ENCODE measurements around the gene ADH7. TPM values are rescaled to one million over a fixed set of nuclear protein-coding genes. Genes with fewer than 3 reads are reported as not detected.

The ADH7 gene
- polyA plus RNA-seq, 2 of the 4 experiments (the other 2 are of a cell fraction): not detected

DNA sequence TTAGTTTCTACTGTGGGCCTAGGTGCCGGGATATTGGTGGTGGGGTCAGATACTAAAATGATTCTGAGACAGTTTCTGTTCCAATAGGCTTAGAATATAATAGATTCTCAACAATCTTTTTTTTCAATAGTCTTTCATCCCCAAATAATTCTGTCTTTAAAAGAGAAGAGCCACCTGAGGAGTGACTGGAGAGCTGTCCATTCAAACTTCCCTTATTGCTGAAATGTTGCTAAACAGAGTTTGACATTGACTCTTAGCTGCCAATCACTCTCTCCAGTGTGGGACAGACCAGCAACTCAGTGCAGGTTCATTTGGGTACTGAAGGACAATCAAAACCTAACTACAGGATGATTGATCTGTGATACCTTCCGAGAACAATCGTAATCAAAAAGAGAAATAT is 12.4 kb upstream of the ADH7 start:
- H3K9me3 ChIP-seq: peaks cover 2% of the 10 kb centered on the region; the same call in 1 of the 3 replicates
- DNase-seq (ENCODE audit: low read depth in 1 of 2, low spot score in 1 of 2) (no peak), ATAC-seq (no peak), FAIRE-seq (no peak)
- H3K4me1 ChIP-seq: peaks cover 10% of the 10 kb centered on the region; the same call in 1 of the 3 replicates
- WGBS (ENCODE audit: missing lambda C conversion rate): 89% methylated on average over 3 of the region's 3 CpGs
- peak overlapping the region; percentile 67 to 73 for H3K27ac ChIP-seq
- ChIA-PET POLR2A (no interaction called here), CTCF (no interaction called here)
- TF ChIP-seq, protein P1, sequence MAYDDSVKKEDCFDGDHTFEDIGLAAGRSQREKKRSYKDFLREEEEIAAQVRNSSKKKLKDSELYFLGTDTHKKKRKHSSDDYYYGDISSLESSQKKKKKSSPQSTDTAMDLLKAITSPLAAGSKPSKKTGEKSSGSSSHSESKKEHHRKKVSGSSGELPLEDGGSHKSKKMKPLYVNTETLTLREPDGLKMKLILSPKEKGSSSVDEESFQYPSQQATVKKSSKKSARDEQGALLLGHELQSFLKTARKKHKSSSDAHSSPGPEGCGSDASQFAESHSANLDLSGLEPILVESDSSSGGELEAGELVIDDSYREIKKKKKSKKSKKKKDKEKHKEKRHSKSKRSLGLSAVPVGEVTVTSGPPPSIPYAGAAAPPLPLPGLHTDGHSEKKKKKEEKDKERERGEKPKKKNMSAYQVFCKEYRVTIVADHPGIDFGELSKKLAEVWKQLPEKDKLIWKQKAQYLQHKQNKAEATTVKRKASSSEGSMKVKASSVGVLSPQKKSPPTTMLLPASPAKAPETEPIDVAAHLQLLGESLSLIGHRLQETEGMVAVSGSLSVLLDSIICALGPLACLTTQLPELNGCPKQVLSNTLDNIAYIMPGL (CRISPR knock-in tag; IDR thresholded peaks at IDR 0.05; ENCODE audit: borderline replicate concordance): no peak
- TF ChIP-seq POLR2AphosphoS2 (conservative IDR thresholded peaks at IDR 0.05; ENCODE audit: low read length) (no peak), ZFP36 (IDR thresholded peaks at IDR 0.05; ENCODE audit: borderline replicate concordance, partially characterized antibody) (no peak), CBX8 (IDR thresholded peaks at IDR 0.05) (no peak), SREBF2 (IDR thresholded peaks at IDR 0.05) (no peak), CBX2 (IDR thresholded peaks at IDR 0.05; ENCODE audit: borderline replicate concordance, low read depth) (no peak), KDM1A (IDR thresholded peaks at IDR 0.05; ENCODE audit: low read depth) (no peak)
- TF ChIP-seq, protein P2, sequence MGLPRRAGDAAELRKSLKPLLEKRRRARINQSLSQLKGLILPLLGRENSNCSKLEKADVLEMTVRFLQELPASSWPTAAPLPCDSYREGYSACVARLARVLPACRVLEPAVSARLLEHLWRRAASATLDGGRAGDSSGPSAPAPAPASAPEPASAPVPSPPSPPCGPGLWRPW (IDR thresholded peaks at IDR 0.05): no peak
- H3K4me3 ChIP-seq: no peak overlapping the region
- peak overlapping the region; percentile 41 for H3K4me2 ChIP-seq

- peak overlapping the region; percentile 67 to 73 for H3K27ac ChIP-seq
- peaks cover 2% of the 10 kb centered on the region; the same call in 1 of the 3 replicates for H3K9me3 ChIP-seq
- ATAC-seq: peak; percentile 39 to 63; a peak in 3 of 6 replicates
- H3K4me1 ChIP-seq: peaks cover 10% of the 10 kb centered on the region; the same call in 1 of the 3 replicates
- DNase-seq (ENCODE audit: low read depth in 1 of 2, low spot score in 1 of 2): peak in 1 of 2 experiments; percentile 72
- 3% methylated on average over 3 of the region's 3 CpGs for WGBS (ENCODE audit: missing lambda C conversion rate)
- CTCF ChIA-PET: no interaction called here
- FAIRE-seq: no peak
- H3K4me2 ChIP-seq: peak overlapping the region; percentile 41
- no peak overlapping the region for H3K4me3 ChIP-seq
- POLR2A ChIA-PET: no interaction called here
- TF ChIP-seq NFE2L2 (conservative IDR thresholded peaks at IDR 0.05; ENCODE audit: low read length) (peak; percentile 83), ZSCAN20 (CRISPR knock-in tag; IDR thresholded peaks at IDR 0.05) (no peak), ZNF302 (CRISPR knock-in tag; IDR thresholded peaks at IDR 0.05) (no peak), RAD21 (conservative IDR thresholded peaks at IDR 0.05 in 1 of 2, IDR thresholded peaks at IDR 0.05 in 1 of 2) (no peak), RNF2 (IDR thresholded peaks at IDR 0.05; ENCODE audit: borderline replicate concordance, low read depth) (no peak), CHD4 (IDR thresholded peaks at IDR 0.05; ENCODE audit: borderline replicate concordance) (no peak), FOSL2 (IDR thresholded peaks at IDR 0.05) (no peak), FOSL2 (CRISPR knock-in tag; IDR thresholded peaks at IDR 0.05) (peak; percentile 24; the same call in 1 of the 2 replicates), HEYL (CRISPR knock-in tag; IDR thresholded peaks at IDR 0.05) (no peak), ATOH8 (CRISPR knock-in tag; IDR thresholded peaks at IDR 0.05; ENCODE audit: low read depth) (no peak), HOXB5 (CRISPR knock-in tag; IDR thresholded peaks at IDR 0.05) (no peak), CEBPB (IDR thresholded peaks at IDR 0.05) (no peak), RCOR1 (IDR thresholded peaks at IDR 0.05; ENCODE audit: low read depth, low read length) (no peak), MAFK (IDR thresholded peaks at IDR 0.05; ENCODE audit: partially characterized antibody) (peak; percentile 87), TFCP2L1 (CRISPR knock-in tag; IDR thresholded peaks at IDR 0.05) (no peak), FOSB (CRISPR knock-in tag; IDR thresholded peaks at IDR 0.05) (no peak), NPAS2 (CRISPR knock-in tag; IDR thresholded peaks at IDR 0.05; ENCODE audit: borderline replicate concordance) (no peak), GATA3 (IDR thresholded peaks at IDR 0.05; ENCODE audit: borderline replicate concordance) (no peak)
- TF ChIP-seq, protein P3, sequence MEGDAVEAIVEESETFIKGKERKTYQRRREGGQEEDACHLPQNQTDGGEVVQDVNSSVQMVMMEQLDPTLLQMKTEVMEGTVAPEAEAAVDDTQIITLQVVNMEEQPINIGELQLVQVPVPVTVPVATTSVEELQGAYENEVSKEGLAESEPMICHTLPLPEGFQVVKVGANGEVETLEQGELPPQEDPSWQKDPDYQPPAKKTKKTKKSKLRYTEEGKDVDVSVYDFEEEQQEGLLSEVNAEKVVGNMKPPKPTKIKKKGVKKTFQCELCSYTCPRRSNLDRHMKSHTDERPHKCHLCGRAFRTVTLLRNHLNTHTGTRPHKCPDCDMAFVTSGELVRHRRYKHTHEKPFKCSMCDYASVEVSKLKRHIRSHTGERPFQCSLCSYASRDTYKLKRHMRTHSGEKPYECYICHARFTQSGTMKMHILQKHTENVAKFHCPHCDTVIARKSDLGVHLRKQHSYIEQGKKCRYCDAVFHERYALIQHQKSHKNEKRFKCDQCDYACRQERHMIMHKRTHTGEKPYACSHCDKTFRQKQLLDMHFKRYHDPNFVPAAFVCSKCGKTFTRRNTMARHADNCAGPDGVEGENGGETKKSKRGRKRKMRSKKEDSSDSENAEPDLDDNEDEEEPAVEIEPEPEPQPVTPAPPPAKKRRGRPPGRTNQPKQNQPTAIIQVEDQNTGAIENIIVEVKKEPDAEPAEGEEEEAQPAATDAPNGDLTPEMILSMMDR (IDR thresholded peaks at IDR 0.05): no peak
- TF ChIP-seq, protein P1 (CRISPR knock-in tag; IDR thresholded peaks at IDR 0.05; ENCODE audit: borderline replicate concordance): no peak
- TF ChIP-seq, protein P4, sequence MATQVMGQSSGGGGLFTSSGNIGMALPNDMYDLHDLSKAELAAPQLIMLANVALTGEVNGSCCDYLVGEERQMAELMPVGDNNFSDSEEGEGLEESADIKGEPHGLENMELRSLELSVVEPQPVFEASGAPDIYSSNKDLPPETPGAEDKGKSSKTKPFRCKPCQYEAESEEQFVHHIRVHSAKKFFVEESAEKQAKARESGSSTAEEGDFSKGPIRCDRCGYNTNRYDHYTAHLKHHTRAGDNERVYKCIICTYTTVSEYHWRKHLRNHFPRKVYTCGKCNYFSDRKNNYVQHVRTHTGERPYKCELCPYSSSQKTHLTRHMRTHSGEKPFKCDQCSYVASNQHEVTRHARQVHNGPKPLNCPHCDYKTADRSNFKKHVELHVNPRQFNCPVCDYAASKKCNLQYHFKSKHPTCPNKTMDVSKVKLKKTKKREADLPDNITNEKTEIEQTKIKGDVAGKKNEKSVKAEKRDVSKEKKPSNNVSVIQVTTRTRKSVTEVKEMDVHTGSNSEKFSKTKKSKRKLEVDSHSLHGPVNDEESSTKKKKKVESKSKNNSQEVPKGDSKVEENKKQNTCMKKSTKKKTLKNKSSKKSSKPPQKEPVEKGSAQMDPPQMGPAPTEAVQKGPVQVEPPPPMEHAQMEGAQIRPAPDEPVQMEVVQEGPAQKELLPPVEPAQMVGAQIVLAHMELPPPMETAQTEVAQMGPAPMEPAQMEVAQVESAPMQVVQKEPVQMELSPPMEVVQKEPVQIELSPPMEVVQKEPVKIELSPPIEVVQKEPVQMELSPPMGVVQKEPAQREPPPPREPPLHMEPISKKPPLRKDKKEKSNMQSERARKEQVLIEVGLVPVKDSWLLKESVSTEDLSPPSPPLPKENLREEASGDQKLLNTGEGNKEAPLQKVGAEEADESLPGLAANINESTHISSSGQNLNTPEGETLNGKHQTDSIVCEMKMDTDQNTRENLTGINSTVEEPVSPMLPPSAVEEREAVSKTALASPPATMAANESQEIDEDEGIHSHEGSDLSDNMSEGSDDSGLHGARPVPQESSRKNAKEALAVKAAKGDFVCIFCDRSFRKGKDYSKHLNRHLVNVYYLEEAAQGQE (IDR thresholded peaks at IDR 0.05): no peak
These were observed 11.9 kb upstream of the ADH7 start for GRCh38 chr4:99447079-99447478.

Measured in A549 (cell line).